Fibroblast of skin of abdomen (primary cell): ENCODE results near the gene PDPR. TPM values are rescaled to one million over a fixed set of nuclear protein-coding genes. Genes with fewer than 3 reads are reported as not detected.
"Not testable (repeated sequence)": the region's sequence is repeated elsewhere in the genome, so short reads cannot be mapped to it uniquely, and the experiment has no call there.

Experiments used
- DNase-seq: peaks from one replicate; pipeline ENCODE4 v3.0.0-alpha.2; 2013
- polyA plus RNA-seq, 2 experiments: library from polyadenylated mRNA; unstranded; fragments of 120-200 nt; gene quantifications; one replicate each; pipeline ENCODE4 v1.2.1, GENCODE V29; 2013; ENCODE audit not compliant: insufficient read length in 2 of 2

Gene PDPR
- 14.9 TPM for polyA plus RNA-seq (2013, experiment 1 of 2; ENCODE audit: insufficient read length)
- polyA plus RNA-seq (2013, experiment 2 of 2; ENCODE audit: insufficient read length), result 13.2 TPM

GRCh38 chr16:70113982-70114826 lies at the start of gene PDPR:
Gene PDPR, plus strand, starts transcription at chr16:70114332. Its CDS starts 6,161 bp downstream, at chr16:70120493.
- DNase-seq, result peak; percentile 88

- DNase-seq, result not testable (repeated sequence)
These were observed 49.2 kb upstream of the PDPR start for GRCh38 chr16:70064841-70065370.

GRCh38 chr16:70065376-70065745 lies 48.8 kb upstream of the PDPR start:
- not testable (repeated sequence) for DNase-seq

GRCh38 chr16:70065746-70066658 lies 48.1 kb upstream of the PDPR start:
- DNase-seq, result peak; percentile 80

GRCh38 chr16:70066751-70067150 lies 47.4 kb upstream of the PDPR start:
- not testable (repeated sequence) for DNase-seq

GRCh38 chr16:70079081-70079480 lies 35.1 kb upstream of the PDPR start:
- DNase-seq, result not testable (repeated sequence)

- not testable (repeated sequence) for DNase-seq
These were observed 32.9 kb upstream of the PDPR start for GRCh38 chr16:70081219-70081618.

- not testable (repeated sequence) for DNase-seq
These were observed 30.2 kb upstream of the PDPR start for GRCh38 chr16:70083931-70084330.

- not testable (repeated sequence) for DNase-seq
These were observed 26.0 kb upstream of the PDPR start for GRCh38 chr16:70088160-70088559.

- DNase-seq, result not testable (repeated sequence)
These were observed 25.3 kb upstream of the PDPR start for GRCh38 chr16:70088877-70089276.

- DNase-seq, result not testable (repeated sequence)
These were observed 24.8 kb upstream of the PDPR start for GRCh38 chr16:70089289-70089688.

- DNase-seq, result not testable (repeated sequence)
These were observed 23.0 kb upstream of the PDPR start for GRCh38 chr16:70091104-70091503.

GRCh38 chr16:70094096-70094495 lies 20.0 kb upstream of the PDPR start:
- DNase-seq, result not testable (repeated sequence)

GRCh38 chr16:70109583-70110279 lies 4.4 kb upstream of the PDPR start:
- peak; percentile 10 for DNase-seq

- not testable (repeated sequence) for DNase-seq
These were observed 2.0 kb upstream of the PDPR start for GRCh38 chr16:70112162-70112561.

GRCh38 chr16:70113599-70113981 lies 542 bp upstream of the PDPR start:
- DNase-seq, result not testable (repeated sequence)

- DNase-seq, result not testable (repeated sequence)
These were observed 4.2 kb downstream of the PDPR start for GRCh38 chr16:70118354-70118753.

- not testable (repeated sequence) for DNase-seq
These were observed 4.6 kb downstream of the PDPR start for GRCh38 chr16:70118776-70119175.

- not testable (repeated sequence) for DNase-seq
These were observed 6.3 kb downstream of the PDPR start for GRCh38 chr16:70120398-70120797.

GRCh38 chr16:70123822-70124221 lies 9.7 kb downstream of the PDPR start:
- DNase-seq, result not testable (repeated sequence)

GRCh38 chr16:70126226-70126625 lies 12.1 kb downstream of the PDPR start:
- not testable (repeated sequence) for DNase-seq

GRCh38 chr16:70127706-70128105 lies 13.6 kb downstream of the PDPR start:
- DNase-seq, result not testable (repeated sequence)
